ENCODE results near the gene CDH24. TPM values are rescaled to one million over a fixed set of nuclear protein-coding genes. Genes with fewer than 3 reads are reported as not detected.

The CDH24 gene
- total and polyA plus RNA-seq, 2 donors (not counting 3 experiments of a cell fraction or from before 2014, with no cell fraction given), result 21.7 to 52.9 TPM

GRCh38 chr14:23002592-23002991 lies 54.7 kb downstream of the CDH24 start:
- Histone ChIP-seq H2AFZ (ENCODE audit: low read depth, low read length) (no peak overlapping the region), H3K4me1 (ENCODE audit: control insufficient read depth, extremely low read depth, insufficient read depth, low read length) (peaks cover 17% of the 10 kb centered on the region), H3K9ac (replicated peaks; ENCODE audit: extremely low read depth, insufficient read depth, low read length) (no peak overlapping the region), H3K9me3 (replicated peaks; ENCODE audit: control insufficient read depth, insufficient read depth, low read length) (no peaks in the 10 kb centered on the region), H3K4me3 (replicated peaks in 1 of 3; ENCODE audit: insufficient read depth in 1 of 3, low read depth in 1 of 3, low read length in 3 of 3) (no peak overlapping the region), H3K36me3 (ENCODE audit: control insufficient read depth in 2 of 2, extremely low read depth in 1 of 2, insufficient read depth in 2 of 2, low read length in 2 of 2) (no peaks in the 10 kb centered on the region), H3K27ac (ENCODE audit: insufficient read depth, low read depth, low read length) (no peak overlapping the region), H3K4me2 (ENCODE audit: insufficient read depth, low read length) (no peak overlapping the region), H3K27me3 (ENCODE audit: control insufficient read depth in 2 of 2, insufficient read depth in 2 of 2, low read length in 2 of 2) (no peaks in the 10 kb centered on the region), H3K79me2 (ENCODE audit: control insufficient read depth, insufficient read depth, low read length) (no peaks in the 10 kb centered on the region), H3K9me1 (replicated peaks; ENCODE audit: control insufficient read depth, extremely low read depth, insufficient read depth, low read length) (no peaks in the 10 kb centered on the region), H4K20me1 (replicated peaks; ENCODE audit: control insufficient read depth, extremely low read depth, insufficient read depth, low read length) (no peaks in the 10 kb centered on the region)
- ChIA-PET POLR2A (no interaction called here), CTCF (interaction anchor here (0.7 to 3.4 kb wide), 2 partner anchors 16 to 66 kb away, joined by 3 to 32 read pairs; no protein-coding TSS in a partner anchor)
- TF ChIP-seq MAX (IDR thresholded peaks at IDR 0.05; ENCODE audit: insufficient read depth, insufficient read length) (no peak), POLR2A (IDR thresholded peaks at IDR 0.05; ENCODE audit: low read depth, low read length) (no peak), POLR2AphosphoS5 (IDR thresholded peaks at IDR 0.05; ENCODE audit: insufficient read depth, low read depth, low read length) (no peak), FOS (IDR thresholded peaks at IDR 0.05; ENCODE audit: borderline replicate concordance, insufficient read depth, low read length) (no peak), CTCF (IDR thresholded peaks at IDR 0.05; ENCODE audit: extremely low read depth in 1 of 2, insufficient read depth in 1 of 2, low read depth in 1 of 2, low read length in 2 of 2) (no peak), EZH2 (IDR thresholded peaks at IDR 0.05; ENCODE audit: borderline replicate concordance, low read depth, low read length, severe bottlenecking) (no peak), GATA2 (IDR thresholded peaks at IDR 0.05; ENCODE audit: insufficient read depth, insufficient read length, low read depth, low read length) (no peak), MYC (IDR thresholded peaks at IDR 0.05; ENCODE audit: low read depth, low read length) (no peak), JUN (IDR thresholded peaks at IDR 0.05; ENCODE audit: borderline replicate concordance, insufficient read depth, insufficient read length, low read depth) (no peak)
- FAIRE-seq (no peak), DNase-seq (ENCODE audit: low read depth, low spot score) (no peak)
- dilution Hi-C loops (cut with MboI; ENCODE audit: extremely low pct_ligation_motif_present, low sequenced_read_pairs) (no loop called here), intact Hi-C loops (cut with micrococcal nuclease) (no loop called here)
- no TSS peak for BruUV-seq (replicated peaks)
